Osteoblast (primary cell): ENCODE measurements around the gene RPL27A. TPM values are rescaled to one million over a fixed set of nuclear protein-coding genes. Genes with fewer than 3 reads are reported as not detected.
A peak's percentile ranks its signal among the peaks of the same experiment; 100 is the strongest.

Experiments
- DNase-seq: peaks from one replicate; pipeline ENCODE4 v3.0.0; 2011; ENCODE audit warnings: low spot score, mixed read lengths; ENCODE audit not compliant: insufficient read length; ENCODE audit errors: missing footprints
- H2AFZ ChIP-seq: 2 replicates; pipeline ENCODE4 v1.6.0; 2011; ENCODE audit warnings: mild to moderate bottlenecking, low read length
- H3K27ac ChIP-seq: 2 replicates; pipeline ENCODE4 v1.5.1; 2011; ENCODE audit warnings: mild to moderate bottlenecking, low read depth, low read length, moderate library complexity
- H3K27me3 ChIP-seq: 2 replicates; pipeline ENCODE4 v1.6.0; 2012; ENCODE audit warnings: mild to moderate bottlenecking, control low read depth, inconsistent platforms, low read length, moderate library complexity; ENCODE audit not compliant: insufficient read depth
- H3K36me3 ChIP-seq: 2 replicates; pipeline ENCODE4 v1.5.1; 2011; ENCODE audit warnings: mild to moderate bottlenecking, low read length, control low read depth, moderate library complexity; ENCODE audit not compliant: insufficient read depth
- H3K4me1 ChIP-seq: 2 replicates; pipeline ENCODE4 v1.5.1; 2011; ENCODE audit warnings: mild to moderate bottlenecking, low read length, control low read depth, moderate library complexity; ENCODE audit not compliant: insufficient read depth
- H3K4me2 ChIP-seq: 2 replicates; pipeline ENCODE4 v1.6.0; 2011; ENCODE audit warnings: mild to moderate bottlenecking, low read length; ENCODE audit not compliant: insufficient read depth
- H3K4me3 ChIP-seq: fragments of 200-600 bp; sonication (generic); 3 replicates; pipeline ENCODE4 v1.5.1; 2012; ENCODE audit warnings: mild to moderate bottlenecking, low read length, inconsistent platforms; ENCODE audit not compliant: insufficient read depth
- H3K79me2 ChIP-seq: 2 replicates; pipeline ENCODE4 v1.6.0; 2012; ENCODE audit warnings: mild to moderate bottlenecking, low read length, control low read depth, inconsistent platforms; ENCODE audit not compliant: insufficient read depth
- H3K9me3 ChIP-seq: 2 replicates; pipeline ENCODE4 v1.5.1; 2011; ENCODE audit warnings: low read depth, low read length, control low read depth
- H4K20me1 ChIP-seq: 2 replicates; pipeline ENCODE4 v1.6.0; 2012; ENCODE audit warnings: mild to moderate bottlenecking, low read length, control low read depth; ENCODE audit not compliant: insufficient read depth
- total RNA-seq: library from RNA; depleted of rRNA; stranded (reverse); fragments of >200 nt; gene quantifications from 2 replicates; pipeline ENCODE4 v1.2.3, GENCODE V29; 2012
- TF ChIP-seq, protein P1 (sequence below): IDR thresholded peaks from 2 replicates; pipeline ENCODE4 v1.5.1; 2011; ENCODE audit warnings: mild to moderate bottlenecking, low read depth, low read length, moderate library complexity; ENCODE audit errors: extremely low read depth

The RPL27A gene
- total RNA-seq, 1 donor, result 710 TPM

DNA sequence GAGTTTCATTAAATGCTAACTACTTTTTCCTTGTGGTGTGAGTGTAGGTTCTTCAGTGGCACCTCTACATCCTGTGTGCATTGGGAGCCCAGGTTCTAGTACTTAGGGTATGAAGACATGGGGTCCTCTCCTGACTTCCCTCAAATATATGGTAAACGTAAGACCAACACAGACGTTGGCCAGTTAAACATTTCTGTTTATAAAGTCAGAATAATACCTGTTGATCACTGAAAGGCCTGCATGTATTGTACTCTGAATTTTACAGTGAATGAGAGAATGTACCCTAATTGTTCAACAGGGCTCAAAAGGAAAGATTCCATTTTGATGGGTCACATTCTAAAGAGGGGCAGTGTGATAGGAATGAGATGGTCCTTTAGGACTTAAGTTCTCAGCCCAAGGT, 3.2 kb downstream of the RPL27A start:
- peaks cover 48% of the 10 kb centered on the region for H3K79me2 ChIP-seq

DNA sequence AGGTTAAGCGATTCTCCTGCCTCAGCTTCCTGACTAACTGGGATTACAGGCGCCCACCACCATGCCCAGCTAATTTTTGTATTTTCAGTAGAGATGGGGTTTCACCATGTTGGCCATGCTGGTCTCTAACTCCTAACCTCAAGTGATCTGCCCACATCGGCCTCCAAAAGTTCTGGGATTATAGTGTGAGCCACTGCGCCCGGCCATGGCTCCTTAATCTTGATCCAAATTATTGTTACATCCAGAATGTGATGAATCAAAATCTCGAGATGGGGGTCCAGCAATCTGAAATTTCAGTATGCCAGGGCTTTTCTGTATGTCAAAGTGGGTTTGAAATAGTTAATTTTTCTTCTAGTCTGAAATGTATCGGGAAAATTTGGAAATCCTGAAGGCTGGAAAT, 3.7 kb downstream of the RPL27A start:
- H3K79me2 ChIP-seq, result peaks cover 48% of the 10 kb centered on the region
- H2AFZ ChIP-seq, result no peak overlapping the region
- no peaks in the 10 kb centered on the region for H3K9me3 ChIP-seq
- DNase-seq, result no peak
- H3K4me2 ChIP-seq, result no peak overlapping the region
- TF ChIP-seq, protein P1, sequence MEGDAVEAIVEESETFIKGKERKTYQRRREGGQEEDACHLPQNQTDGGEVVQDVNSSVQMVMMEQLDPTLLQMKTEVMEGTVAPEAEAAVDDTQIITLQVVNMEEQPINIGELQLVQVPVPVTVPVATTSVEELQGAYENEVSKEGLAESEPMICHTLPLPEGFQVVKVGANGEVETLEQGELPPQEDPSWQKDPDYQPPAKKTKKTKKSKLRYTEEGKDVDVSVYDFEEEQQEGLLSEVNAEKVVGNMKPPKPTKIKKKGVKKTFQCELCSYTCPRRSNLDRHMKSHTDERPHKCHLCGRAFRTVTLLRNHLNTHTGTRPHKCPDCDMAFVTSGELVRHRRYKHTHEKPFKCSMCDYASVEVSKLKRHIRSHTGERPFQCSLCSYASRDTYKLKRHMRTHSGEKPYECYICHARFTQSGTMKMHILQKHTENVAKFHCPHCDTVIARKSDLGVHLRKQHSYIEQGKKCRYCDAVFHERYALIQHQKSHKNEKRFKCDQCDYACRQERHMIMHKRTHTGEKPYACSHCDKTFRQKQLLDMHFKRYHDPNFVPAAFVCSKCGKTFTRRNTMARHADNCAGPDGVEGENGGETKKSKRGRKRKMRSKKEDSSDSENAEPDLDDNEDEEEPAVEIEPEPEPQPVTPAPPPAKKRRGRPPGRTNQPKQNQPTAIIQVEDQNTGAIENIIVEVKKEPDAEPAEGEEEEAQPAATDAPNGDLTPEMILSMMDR, result no peak
- H3K4me3 ChIP-seq, result no peak overlapping the region
- H3K27ac ChIP-seq, result peak overlapping the region; percentile 1
- peaks cover 45% of the 10 kb centered on the region for H3K36me3 ChIP-seq
- H3K4me1 ChIP-seq, result peaks cover 54% of the 10 kb centered on the region
- peaks cover 18% of the 10 kb centered on the region for H4K20me1 ChIP-seq
- no peaks in the 10 kb centered on the region for H3K27me3 ChIP-seq

More for the DNA sequence above, 3.2 kb downstream of the RPL27A start:
- peaks cover 18% of the 10 kb centered on the region for H4K20me1 ChIP-seq
- no peaks in the 10 kb centered on the region for H3K27me3 ChIP-seq
- H2AFZ ChIP-seq, result no peak overlapping the region
- no peak overlapping the region for H3K27ac ChIP-seq
- H3K4me2 ChIP-seq, result peak overlapping the region; percentile 90
- H3K9me3 ChIP-seq, result no peaks in the 10 kb centered on the region
- DNase-seq, result no peak
- TF ChIP-seq, protein P1, result no peak
- peaks cover 54% of the 10 kb centered on the region for H3K4me1 ChIP-seq
- H3K4me3 ChIP-seq, result no peak overlapping the region
- peaks cover 43% of the 10 kb centered on the region for H3K36me3 ChIP-seq

DNA sequence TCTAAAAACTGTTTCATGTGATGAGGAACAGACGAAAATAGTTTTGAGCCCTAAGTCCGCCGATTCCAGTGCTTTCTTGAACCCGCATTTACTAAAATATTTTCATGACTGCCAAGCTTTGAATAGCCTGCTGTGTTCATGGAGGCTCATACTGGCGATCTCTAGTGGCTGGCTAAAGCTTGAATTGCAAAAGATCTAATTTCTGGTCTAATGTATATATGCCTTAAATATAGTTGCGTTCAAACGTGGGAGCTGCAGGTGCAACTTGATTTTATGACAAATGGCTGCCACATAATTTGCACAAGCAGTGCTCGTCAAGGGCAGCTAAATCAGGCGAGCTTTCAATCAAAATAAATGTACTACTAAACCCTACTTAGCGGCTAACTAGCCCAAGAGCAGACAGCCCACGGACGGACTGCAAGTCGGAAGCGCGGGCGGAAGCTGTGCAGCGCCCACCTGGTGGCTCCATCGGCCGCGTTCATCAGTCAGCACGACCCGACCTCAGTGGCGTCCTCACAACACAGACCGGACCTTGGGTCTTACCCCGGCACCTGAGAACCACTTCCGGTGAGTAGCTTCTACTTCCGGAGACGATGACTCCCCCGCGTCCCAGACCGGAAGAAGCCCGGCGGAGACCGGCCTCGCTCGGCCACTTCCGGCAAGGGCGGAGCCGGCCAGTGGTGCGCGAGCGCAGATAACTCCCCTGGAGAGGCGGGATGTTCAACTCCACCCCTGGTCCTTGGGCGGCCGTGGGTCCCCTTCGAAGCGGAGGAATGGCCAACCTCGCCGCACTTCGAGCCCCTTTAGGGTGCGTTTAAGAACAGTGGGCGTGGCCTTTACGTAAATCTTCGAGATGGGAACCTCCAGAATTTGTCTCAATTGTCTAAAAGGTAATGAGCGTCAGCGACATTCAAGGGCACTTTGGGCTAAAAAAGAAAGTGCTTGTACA, 6.1 kb downstream of the RPL27A start:
- Histone ChIP-seq H3K4me1 (peaks cover 63% of the 10 kb centered on the region), H2AFZ (peak overlapping the region; percentile 69), H3K4me3 (peak overlapping the region; percentile 77), H3K4me2 (peak overlapping the region; percentile 94), H3K79me2 (peaks cover 25% of the 10 kb centered on the region), H3K36me3 (peaks cover 62% of the 10 kb centered on the region), H4K20me1 (peaks cover 14% of the 10 kb centered on the region), H3K27me3 (no peaks in the 10 kb centered on the region), H3K27ac (peak overlapping the region; percentile 74), H3K9me3 (no peaks in the 10 kb centered on the region)
- TF ChIP-seq, protein P1, result no peak
- peak; percentile 96 for DNase-seq

DNA sequence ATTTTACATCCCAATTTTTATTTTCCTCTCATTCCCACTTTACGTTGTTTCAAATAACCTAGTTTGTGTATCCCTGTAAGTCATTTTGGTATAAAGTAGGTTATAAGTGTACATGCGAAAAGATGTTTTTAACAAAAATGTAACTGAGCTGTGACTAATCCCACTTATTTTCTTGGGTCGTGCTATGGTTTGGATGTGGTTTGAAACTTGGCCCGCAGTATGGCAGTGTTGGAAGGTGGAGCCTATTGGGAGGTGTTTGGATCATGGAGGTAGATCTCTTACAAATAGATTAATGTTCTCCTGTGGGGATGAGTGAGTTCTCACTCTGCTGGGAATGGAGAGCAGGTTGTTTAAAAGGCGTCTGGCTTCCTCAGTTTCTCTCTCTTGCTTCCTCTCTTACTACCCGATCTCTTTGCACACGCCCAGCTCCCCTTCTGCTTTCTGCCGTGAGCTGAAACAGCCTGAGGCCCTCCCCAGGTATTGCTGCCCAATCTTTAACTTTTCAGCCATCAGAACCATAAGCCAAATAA, 7.2 kb downstream of the RPL27A start:
- Histone ChIP-seq H3K27me3 (no peaks in the 10 kb centered on the region), H4K20me1 (peaks cover 7% of the 10 kb centered on the region), H3K4me2 (peak overlapping the region; percentile 94), H3K9me3 (no peaks in the 10 kb centered on the region), H3K4me1 (peaks cover 59% of the 10 kb centered on the region), H2AFZ (no peak overlapping the region), H3K4me3 (no peak overlapping the region), H3K79me2 (peaks cover 17% of the 10 kb centered on the region), H3K27ac (no peak overlapping the region), H3K36me3 (peaks cover 63% of the 10 kb centered on the region)
- no peak for DNase-seq
- TF ChIP-seq, protein P1, result no peak
